ENCODE data around the gene PRAME.
"Not testable (repeated sequence)": the region's sequence is repeated elsewhere in the genome, so short reads cannot be mapped to it uniquely, and the experiment has no call there.

The PRAME gene

GRCh38 chr22:22584722-22585121 lies 25.7 kb upstream of the PRAME start:
- H2AFZ ChIP-seq (ENCODE audit: low read length), result no peak overlapping the region

GRCh38 chr22:22583030-22583429 lies 24.0 kb upstream of the PRAME start:
- no peak overlapping the region for H3K9ac ChIP-seq (ENCODE audit: low read length)
- no peak for TF ChIP-seq CTCF (IDR thresholded peaks at IDR 0.05; ENCODE audit: low read length)
- no peak for TF ChIP-seq EZH2 (optimal IDR thresholded peaks at IDR 0.05; ENCODE audit: low read depth, low read length)
- TF ChIP-seq EZH2phosphoT487 (IDR thresholded peaks at IDR 0.05; ENCODE audit: low read length), result no peak
- H4K20me1 ChIP-seq (ENCODE audit: insufficient read depth, low read length), result no peaks in the 10 kb centered on the region
- H3K27ac ChIP-seq (ENCODE audit: low read length), result no peak overlapping the region
- H3K27me3 ChIP-seq (replicated peaks; ENCODE audit: insufficient read depth, low read length), result no peaks in the 10 kb centered on the region
- H3K79me2 ChIP-seq (ENCODE audit: low read length), result no peaks in the 10 kb centered on the region
- H3K4me2 ChIP-seq (ENCODE audit: low read depth, low read length), result no peak overlapping the region
- no peak overlapping the region for H2AFZ ChIP-seq (ENCODE audit: low read length)
- H3K9me2 ChIP-seq (replicated peaks; ENCODE audit: insufficient read depth, low read length), result no peaks in the 10 kb centered on the region
- no peaks in the 10 kb centered on the region for H3K9me3 ChIP-seq (replicated peaks; ENCODE audit: insufficient read depth, low read length)
- DNase-seq, result no peak
- H3K4me1 ChIP-seq (ENCODE audit: low read length), result no peaks in the 10 kb centered on the region
- H3K4me3 ChIP-seq (ENCODE audit: low read length), result no peak overlapping the region
- no peaks in the 10 kb centered on the region for H3K36me3 ChIP-seq (replicated peaks; ENCODE audit: insufficient read depth, low read length)
- H3F3A ChIP-seq (ENCODE audit: insufficient read depth, low read length), result no peaks in the 10 kb centered on the region

More at GRCh38 chr22:22584722-22585121, 25.7 kb upstream of the PRAME start:
- no peak for TF ChIP-seq EZH2phosphoT487 (IDR thresholded peaks at IDR 0.05; ENCODE audit: low read length)
- TF ChIP-seq CTCF (IDR thresholded peaks at IDR 0.05; ENCODE audit: low read length), result no peak
- TF ChIP-seq EZH2 (optimal IDR thresholded peaks at IDR 0.05; ENCODE audit: low read depth, low read length), result no peak
- no peak overlapping the region for H3K27ac ChIP-seq (ENCODE audit: low read length)
- no peak for DNase-seq
- H3K27me3 ChIP-seq (replicated peaks; ENCODE audit: insufficient read depth, low read length), result no peaks in the 10 kb centered on the region
- H3K9me2 ChIP-seq (replicated peaks; ENCODE audit: insufficient read depth, low read length), result no peaks in the 10 kb centered on the region
- no peaks in the 10 kb centered on the region for H3K4me1 ChIP-seq (ENCODE audit: low read length)
- H3K4me2 ChIP-seq (ENCODE audit: low read depth, low read length), result no peak overlapping the region
- no peak overlapping the region for H3K9ac ChIP-seq (ENCODE audit: low read length)
- H4K20me1 ChIP-seq (ENCODE audit: insufficient read depth, low read length), result no peaks in the 10 kb centered on the region
- H3K9me3 ChIP-seq (replicated peaks; ENCODE audit: insufficient read depth, low read length), result no peaks in the 10 kb centered on the region
- no peaks in the 10 kb centered on the region for H3F3A ChIP-seq (ENCODE audit: insufficient read depth, low read length)
- no peaks in the 10 kb centered on the region for H3K79me2 ChIP-seq (ENCODE audit: low read length)
- H3K36me3 ChIP-seq (replicated peaks; ENCODE audit: insufficient read depth, low read length), result no peaks in the 10 kb centered on the region
- H3K4me3 ChIP-seq (ENCODE audit: low read length), result no peak overlapping the region

- not testable (repeated sequence) for H3K36me3 ChIP-seq (replicated peaks; ENCODE audit: insufficient read depth, low read length); H3K79me2 ChIP-seq (ENCODE audit: low read length); H3F3A ChIP-seq (ENCODE audit: insufficient read depth, low read length); H3K9me2 ChIP-seq (replicated peaks; ENCODE audit: insufficient read depth, low read length); H3K4me1 ChIP-seq (ENCODE audit: low read length); H2AFZ ChIP-seq (ENCODE audit: low read length); H3K4me2 ChIP-seq (ENCODE audit: low read depth, low read length); DNase-seq; H4K20me1 ChIP-seq (ENCODE audit: insufficient read depth, low read length); H3K27ac ChIP-seq (ENCODE audit: low read length); H3K9me3 ChIP-seq (replicated peaks; ENCODE audit: insufficient read depth, low read length); H3K27me3 ChIP-seq (replicated peaks; ENCODE audit: insufficient read depth, low read length); H3K9ac ChIP-seq (ENCODE audit: low read length); H3K4me3 ChIP-seq (ENCODE audit: low read length)
Observed at GRCh38 chr22:22581524-22581923, 22.5 kb upstream of the PRAME start.

GRCh38 chr22:22579869-22580604 lies 21.0 kb upstream of the PRAME start:
- no peak for TF ChIP-seq EZH2phosphoT487 (IDR thresholded peaks at IDR 0.05; ENCODE audit: low read length)
- no peak for TF ChIP-seq EZH2 (optimal IDR thresholded peaks at IDR 0.05; ENCODE audit: low read depth, low read length)
- TF ChIP-seq CTCF (IDR thresholded peaks at IDR 0.05; ENCODE audit: low read length), result no peak
- Histone ChIP-seq H3K4me2 (ENCODE audit: low read depth, low read length) (no peak overlapping the region), H3K27ac (ENCODE audit: low read length) (no peak overlapping the region), H3K79me2 (ENCODE audit: low read length) (no peaks in the 10 kb centered on the region), H3F3A (ENCODE audit: insufficient read depth, low read length) (no peaks in the 10 kb centered on the region), H3K9me3 (replicated peaks; ENCODE audit: insufficient read depth, low read length) (no peaks in the 10 kb centered on the region), H3K9me2 (replicated peaks; ENCODE audit: insufficient read depth, low read length) (no peaks in the 10 kb centered on the region), H3K4me3 (ENCODE audit: low read length) (no peak overlapping the region), H2AFZ (ENCODE audit: low read length) (no peak overlapping the region), H3K27me3 (replicated peaks; ENCODE audit: insufficient read depth, low read length) (0 out of 2 replicates have a peak, but pooled peaks cover 5% of the 10 kb centered on the region), H3K4me1 (ENCODE audit: low read length) (no peaks in the 10 kb centered on the region), H3K9ac (ENCODE audit: low read length) (no peak overlapping the region), H3K36me3 (replicated peaks; ENCODE audit: insufficient read depth, low read length) (no peaks in the 10 kb centered on the region), H4K20me1 (ENCODE audit: insufficient read depth, low read length) (no peaks in the 10 kb centered on the region)
- no peak for DNase-seq
